ENCODE measurements around the gene TBCC.
"Not testable (repeated sequence)": the region's sequence is repeated elsewhere in the genome, so short reads cannot be mapped to it uniquely, and the experiment has no call there.

The TBCC gene

DNA sequence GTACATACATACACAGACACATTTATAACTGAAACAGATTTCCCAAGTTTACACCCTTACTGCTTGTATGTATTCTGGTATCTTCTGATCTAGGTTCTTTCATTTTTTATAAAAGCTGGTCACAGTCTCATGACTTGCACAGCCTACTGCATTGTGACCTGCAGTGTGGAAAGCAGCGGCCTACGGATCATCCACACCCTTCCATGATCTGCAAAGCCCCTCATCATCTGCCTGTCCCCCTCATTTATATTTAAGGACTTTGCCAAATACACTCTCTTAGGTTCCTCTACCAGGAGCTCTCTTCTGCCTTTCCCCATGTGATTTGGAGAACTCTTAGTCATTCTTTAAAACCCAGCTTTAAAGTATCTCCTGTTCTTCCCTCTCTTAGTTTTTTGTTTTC is 23.9 kb upstream of the TBCC start:
- DNase-seq = no peak

GRCh38 chr6:42769051-42769450 is 23.1 kb upstream of the TBCC start:
- no peak for DNase-seq

- no peak for DNase-seq
Measured at GRCh38 chr6:42766163-42766670, 20.3 kb upstream of the TBCC start.

- no peak for DNase-seq
Measured at GRCh38 chr6:42764911-42765648, 19.2 kb upstream of the TBCC start.

GRCh38 chr6:42762950-42763349 is 17.0 kb upstream of the TBCC start:
- no peak for DNase-seq

- DNase-seq = no peak
Measured at GRCh38 chr6:42762426-42762859, 16.5 kb upstream of the TBCC start.

DNA sequence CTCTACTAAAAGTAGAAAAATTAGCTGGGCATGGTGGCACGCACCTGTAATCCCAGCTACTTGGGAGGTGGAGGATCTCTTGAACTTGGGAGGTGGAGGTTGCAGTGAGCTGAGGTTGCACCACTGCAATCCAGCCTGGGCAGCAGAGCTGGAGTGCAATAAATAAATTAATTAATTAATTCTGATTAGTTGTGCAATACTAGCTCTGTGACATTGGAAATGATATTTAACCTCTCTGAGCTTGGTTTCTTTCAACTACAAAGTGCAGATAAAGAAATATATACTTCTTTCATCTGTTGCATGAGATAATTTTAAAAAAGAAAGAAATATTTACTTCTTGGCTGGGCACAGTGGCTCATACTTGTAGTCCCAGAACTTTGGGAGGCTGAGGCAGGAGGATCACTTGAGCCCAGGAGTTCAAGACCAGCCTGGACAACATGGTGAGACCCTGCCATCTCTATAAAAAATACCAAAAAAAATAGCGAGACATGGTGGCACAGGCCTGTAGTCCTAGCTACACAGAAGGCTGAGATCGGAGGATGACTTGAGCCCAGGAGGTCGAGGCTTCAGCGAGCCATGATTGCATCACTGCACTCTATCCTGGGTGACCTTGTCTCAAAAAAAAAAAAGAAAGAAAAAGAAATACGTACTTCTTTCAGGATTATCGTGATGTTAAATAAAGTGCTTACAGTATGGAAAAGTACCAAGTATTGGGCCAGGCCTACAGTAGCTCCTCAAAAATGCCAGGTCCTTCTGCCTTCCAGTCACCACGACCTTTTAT is 15.6 kb upstream of the TBCC start:
- DNase-seq = no peak

DNA sequence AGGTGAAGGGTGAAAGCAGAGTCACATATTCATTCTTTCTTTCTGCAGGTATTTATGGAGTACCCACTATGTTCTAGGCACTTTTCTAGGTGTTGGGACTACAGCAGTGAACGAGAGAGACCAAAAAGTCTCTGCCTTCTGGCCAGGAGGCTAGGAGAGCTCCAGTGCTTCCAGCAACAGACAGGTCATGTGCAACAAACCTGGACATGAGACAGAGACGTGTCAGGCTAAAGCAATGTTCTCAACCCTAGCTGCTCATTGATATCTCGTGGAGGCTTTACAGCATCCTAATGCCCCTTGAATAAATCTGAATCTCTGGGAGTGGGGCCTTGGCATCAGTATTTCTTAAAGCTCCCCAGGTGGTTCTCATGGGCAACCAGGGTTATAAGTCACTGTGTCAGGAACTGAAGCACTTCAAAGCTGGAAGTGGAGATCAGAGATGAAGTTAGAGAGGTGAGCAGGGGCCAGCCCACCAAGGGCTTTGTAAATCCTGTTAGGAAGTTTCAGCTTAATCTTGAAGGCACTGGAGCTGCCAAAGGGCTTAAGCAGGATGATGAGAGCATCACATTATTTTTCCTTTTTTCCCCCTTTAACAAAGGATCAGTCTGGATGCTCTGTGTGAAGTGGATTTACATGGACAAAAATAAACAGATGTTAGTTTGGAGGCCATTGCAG is 13.0 kb upstream of the TBCC start:
- DNase-seq = no peak

GRCh38 chr6:42756722-42757121 is 10.8 kb upstream of the TBCC start:
- DNase-seq = peak; percentile 31

DNA sequence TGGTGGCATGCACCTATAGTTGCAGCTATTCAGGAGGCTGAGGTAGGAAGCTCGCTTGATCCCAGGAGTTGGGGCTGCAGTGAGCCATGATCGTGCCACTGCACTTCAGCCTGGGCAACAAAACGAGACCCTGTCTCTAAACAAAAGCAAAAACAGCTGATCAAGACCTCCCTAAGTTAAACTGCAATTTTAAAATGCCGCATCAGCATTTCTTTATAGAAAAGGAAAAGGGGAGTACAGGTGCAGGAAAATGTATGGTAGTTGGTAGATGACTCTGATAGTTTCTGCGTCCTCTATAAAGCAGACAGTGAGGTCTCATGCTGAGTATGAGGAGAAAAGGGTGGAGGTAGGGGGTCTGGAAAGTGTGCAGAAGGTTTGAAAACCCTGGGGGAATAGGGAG is 8.9 kb upstream of the TBCC start:
- DNase-seq = no peak

- DNase-seq = no peak
Measured at GRCh38 chr6:42751055-42751454, 5.2 kb upstream of the TBCC start.

GRCh38 chr6:42748203-42748898 is 2.4 kb upstream of the TBCC start:
- DNase-seq = peak; percentile 37

DNA sequence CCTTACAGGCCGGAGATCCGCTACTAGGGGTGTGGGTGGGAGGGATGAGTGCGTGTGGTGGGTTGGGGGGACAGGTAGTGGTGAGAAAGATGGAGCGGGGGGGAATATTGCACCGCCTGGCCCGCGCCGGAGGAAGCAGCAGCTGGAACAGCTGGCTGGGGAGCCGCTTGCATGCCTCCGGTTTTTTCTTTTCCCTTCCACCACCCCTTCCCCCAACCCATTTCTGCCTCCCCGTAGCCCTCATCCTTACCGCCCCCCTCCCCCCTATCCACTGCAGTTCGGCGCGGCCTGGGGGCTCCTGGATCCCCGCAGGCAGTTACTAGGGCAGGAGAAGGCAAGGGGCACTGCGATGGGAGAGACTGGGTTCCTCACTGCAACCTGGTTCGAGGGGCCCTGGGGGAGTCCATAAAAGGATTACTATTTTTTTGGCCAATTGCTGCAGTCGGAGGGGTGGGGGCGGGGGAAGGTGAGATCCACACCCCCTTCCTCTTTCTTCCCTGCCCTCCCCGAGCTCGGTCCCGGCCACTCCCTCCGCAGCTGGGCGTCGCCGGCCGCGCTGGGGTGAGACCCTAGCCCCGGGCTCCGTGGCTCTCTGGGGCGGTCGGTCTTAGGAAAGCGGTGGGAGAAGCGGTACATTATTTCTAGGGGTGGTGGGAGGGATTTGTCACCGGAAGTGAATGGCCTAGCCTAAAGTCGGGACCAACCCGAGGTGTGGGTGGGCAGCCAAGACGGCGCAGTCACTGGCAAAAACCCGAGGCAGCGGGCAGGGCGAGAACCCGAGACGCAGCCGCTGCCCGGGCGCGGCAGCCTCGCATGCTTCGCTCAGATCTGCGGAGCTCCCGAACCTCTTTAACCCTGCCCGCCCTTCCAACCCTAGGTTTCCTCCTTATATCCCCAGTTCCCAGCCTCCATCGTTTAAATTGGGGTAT is 824 bp upstream of the TBCC start:
- peak; percentile 94 for DNase-seq

- DNase-seq = no peak
Measured at GRCh38 chr6:42745083-42745639, 742 bp downstream of the TBCC start.

DNA sequence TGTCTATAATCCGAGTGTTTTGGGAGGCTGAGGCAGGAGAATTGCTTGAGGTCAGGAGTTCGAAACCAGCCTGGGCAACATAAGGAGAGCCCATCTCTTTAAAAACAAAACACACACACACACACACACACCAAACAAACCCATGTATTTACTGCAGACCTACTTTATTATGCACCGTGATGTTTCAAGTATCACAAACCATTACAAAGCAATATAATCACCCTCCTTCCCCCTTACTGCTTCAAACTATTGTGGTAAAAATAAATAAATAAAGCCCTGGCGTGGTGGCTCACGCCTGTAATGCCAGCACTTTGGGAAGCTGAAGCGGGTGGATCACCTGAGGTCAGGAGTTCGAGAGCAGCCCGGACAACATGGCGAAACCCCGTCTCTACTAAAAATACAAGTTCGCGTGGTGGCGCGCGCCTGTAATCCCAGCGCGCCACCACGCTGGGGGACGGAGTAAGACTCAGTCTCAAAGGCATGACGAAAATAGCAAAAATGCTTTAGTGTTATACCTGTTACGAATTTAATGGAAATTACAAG is 1.5 kb downstream of the TBCC start:
- no peak for DNase-seq

DNA sequence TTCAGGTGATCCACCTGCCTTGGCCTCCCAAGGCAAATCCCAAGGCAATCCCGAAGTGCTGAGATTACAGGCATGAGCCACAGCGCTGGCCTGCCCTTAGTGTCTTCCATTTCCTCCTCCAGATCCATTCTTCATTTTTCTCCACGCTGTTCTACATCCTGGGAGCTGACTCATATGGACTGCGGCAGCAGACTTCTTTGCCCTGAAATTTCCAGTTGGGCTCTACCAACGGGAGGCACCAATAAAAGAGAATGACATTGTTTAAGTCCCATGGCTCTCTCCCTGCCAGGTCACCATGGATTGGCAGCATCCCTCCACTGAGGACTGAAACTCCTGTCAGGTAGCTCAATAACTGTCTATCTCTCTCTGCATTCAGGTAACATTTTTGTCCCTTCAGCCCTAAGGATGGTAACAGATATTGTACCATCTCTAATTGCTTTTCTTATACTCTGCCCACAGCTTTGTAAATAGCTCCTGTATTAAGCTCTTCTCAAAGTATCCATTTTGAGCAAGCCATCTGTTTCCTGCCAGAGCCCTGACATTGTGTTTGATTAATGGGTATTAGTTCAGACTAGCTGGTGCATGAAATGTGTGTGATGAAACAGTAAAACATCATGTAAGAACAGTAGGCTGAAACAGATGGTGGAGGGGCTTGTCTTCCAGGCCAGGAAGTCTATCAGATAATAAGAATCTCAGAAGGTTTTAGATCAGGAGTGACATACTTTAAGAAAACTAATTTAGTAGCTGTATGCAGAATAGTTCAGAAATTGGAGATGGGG is 3.6 kb downstream of the TBCC start:
- DNase-seq = peak; percentile 69

GRCh38 chr6:42740725-42741124 is 5.2 kb downstream of the TBCC start:
- no peak for DNase-seq

DNA sequence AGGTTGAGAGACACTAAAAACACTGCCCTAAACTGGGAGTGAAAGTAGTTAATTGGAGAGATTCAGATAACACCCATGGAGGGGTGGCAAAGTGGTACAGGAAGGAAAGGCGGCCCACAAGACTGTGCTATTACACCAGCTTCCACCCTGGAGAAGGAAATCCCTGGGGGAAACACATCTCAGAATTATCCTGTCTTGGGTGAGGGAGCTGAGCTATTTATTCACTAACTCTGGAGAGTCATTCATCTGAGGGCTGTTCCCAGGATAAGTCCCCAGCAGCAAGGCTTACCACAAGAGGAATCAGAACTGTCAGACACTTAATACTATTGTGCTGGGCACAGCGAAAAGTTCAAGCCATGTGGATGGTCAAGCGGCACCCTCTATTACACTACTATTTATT is 9.9 kb downstream of the TBCC start:
- no peak for DNase-seq

GRCh38 chr6:42733867-42734481 is 11.9 kb downstream of the TBCC start:
- not testable (repeated sequence) for DNase-seq

GRCh38 chr6:42729731-42730130 is 16.2 kb downstream of the TBCC start:
- no peak for DNase-seq

Measured in eye (tissue), 1 donor.